H9 (cell line): ENCODE data around the gene PRR36. TPM values are rescaled to one million over a fixed set of nuclear protein-coding genes. Genes with fewer than 3 reads are reported as not detected.

ENCODE experiments used
- DNase-seq: peaks from one replicate; pipeline ENCODE4 v3.0.0-alpha.2; 2017
- H2AFZ ChIP-seq: one replicate; pipeline ENCODE4 v1.6.1; 2013; ENCODE audit warnings: mild to moderate bottlenecking, low read length, control low read depth, moderate library complexity
- H2AK5ac ChIP-seq: 2 replicates; pipeline ENCODE4 v1.6.1; 2013; ENCODE audit warnings: low read length, control low read depth, mixed read lengths; ENCODE audit not compliant: insufficient read length
- H2BK120ac ChIP-seq: one replicate; pipeline ENCODE4 v1.6.1; 2013; ENCODE audit warnings: low read depth, mild to moderate bottlenecking, low read length, control low read depth, inconsistent platforms; ENCODE audit not compliant: poor library complexity, severe bottlenecking
- H2BK12ac ChIP-seq: 2 replicates; pipeline ENCODE4 v1.6.1; 2013; ENCODE audit warnings: low read length, control low read depth, mixed read lengths, low read depth; ENCODE audit not compliant: insufficient read length
- H2BK15ac ChIP-seq: 2 replicates; pipeline ENCODE4 v1.6.1; 2013; ENCODE audit warnings: low read depth, low read length, control low read depth
- H2BK20ac ChIP-seq: one replicate; pipeline ENCODE4 v1.6.1; 2013; ENCODE audit warnings: low read depth, mild to moderate bottlenecking, low read length, control low read depth, inconsistent platforms; ENCODE audit not compliant: poor library complexity, severe bottlenecking
- H2BK5ac ChIP-seq: 2 replicates; pipeline ENCODE4 v1.6.1; 2013; ENCODE audit warnings: low read length, control low read depth, mixed read lengths; ENCODE audit not compliant: insufficient read length
- H3K14ac ChIP-seq: 2 replicates; pipeline ENCODE4 v1.6.1; 2013; ENCODE audit warnings: low read length, control low read depth; ENCODE audit not compliant: insufficient read depth
- H3K18ac ChIP-seq: 2 replicates; pipeline ENCODE4 v1.6.1; 2013; ENCODE audit warnings: low read depth, mild to moderate bottlenecking, mixed read lengths, low read length, control low read depth; ENCODE audit not compliant: insufficient read length
- H3K23ac ChIP-seq: 2 replicates; pipeline ENCODE4 v1.6.1; 2013; ENCODE audit warnings: low read length, control low read depth, mixed read lengths, low read depth; ENCODE audit not compliant: insufficient read length
- H3K23me2 ChIP-seq: 2 replicates; pipeline ENCODE4 v1.6.1; 2013; ENCODE audit warnings: low read depth, mild to moderate bottlenecking, mixed read lengths, low read length, control low read depth; ENCODE audit not compliant: insufficient read length, poor library complexity, severe bottlenecking
- H3K27ac ChIP-seq: 2 replicates; pipeline ENCODE4 v1.5.1; 2013; ENCODE audit warnings: low read length, control low read depth, mixed read lengths, low read depth; ENCODE audit not compliant: insufficient read length
- H3K27me3 ChIP-seq: 2 replicates; pipeline ENCODE4 v1.6.1; 2013; ENCODE audit warnings: low read length, control low read depth, inconsistent platforms; ENCODE audit not compliant: insufficient read depth
- H3K4ac ChIP-seq: 2 replicates; pipeline ENCODE4 v1.6.1; 2013; ENCODE audit warnings: low read depth, mild to moderate bottlenecking, control low read depth, inconsistent platforms, low read length, moderate library complexity
- H3K4me1 ChIP-seq: 2 replicates; pipeline ENCODE4 v1.6.1; 2013; ENCODE audit warnings: low read length, control low read depth, inconsistent platforms; ENCODE audit not compliant: insufficient read depth
- H3K4me2 ChIP-seq: 2 replicates; pipeline ENCODE4 v1.6.1; 2013; ENCODE audit warnings: low read length, control low read depth, mixed read lengths; ENCODE audit not compliant: insufficient read length, insufficient read depth
- H3K56ac ChIP-seq: 2 replicates; pipeline ENCODE4 v1.6.1; 2013; ENCODE audit warnings: low read depth, mild to moderate bottlenecking, mixed read lengths, low read length, control low read depth; ENCODE audit not compliant: insufficient read length
- H3K79me1 ChIP-seq: 2 replicates; pipeline ENCODE4 v1.6.1; 2013; ENCODE audit warnings: low read depth, mild to moderate bottlenecking, moderate library complexity, low read length, control low read depth, inconsistent platforms; ENCODE audit not compliant: insufficient read depth, poor library complexity, severe bottlenecking
- H3K79me2 ChIP-seq: 2 replicates; pipeline ENCODE4 v1.6.1; 2013; ENCODE audit warnings: low read length, control low read depth, inconsistent platforms; ENCODE audit not compliant: insufficient read depth
- H3K9ac ChIP-seq: 2 replicates; pipeline ENCODE4 v1.6.1; 2013; ENCODE audit warnings: low read length, control low read depth, mixed read lengths; ENCODE audit not compliant: insufficient read length; ENCODE audit errors: extremely low read depth
- H3K9me3 ChIP-seq: one replicate; pipeline ENCODE4 v1.6.1; 2013; ENCODE audit warnings: low read depth, low read length, inconsistent platforms; ENCODE audit not compliant: control insufficient read depth
- H3T11ph ChIP-seq: one replicate; pipeline ENCODE4 v1.6.1; 2013; ENCODE audit warnings: mild to moderate bottlenecking, low read length, control low read depth, inconsistent platforms
- H4K20me1 ChIP-seq: one replicate; pipeline ENCODE4 v1.6.1; 2013; ENCODE audit not compliant: control insufficient read depth, insufficient read length, insufficient read depth
- H4K5ac ChIP-seq: 2 replicates; pipeline ENCODE4 v1.6.1; 2013; ENCODE audit warnings: low read depth, mild to moderate bottlenecking, mixed read lengths, low read length, control low read depth; ENCODE audit not compliant: insufficient read length
- H4K8ac ChIP-seq: replicated peaks from 2 replicates; pipeline ENCODE4 v1.6.1; 2013; ENCODE audit warnings: low read length, control low read depth, mixed read lengths, low read depth; ENCODE audit not compliant: insufficient read length
- H4K91ac ChIP-seq: 2 replicates; pipeline ENCODE4 v1.6.1; 2013; ENCODE audit warnings: low read depth, mild to moderate bottlenecking, moderate library complexity, mixed read lengths, low read length, control low read depth; ENCODE audit not compliant: insufficient read length
- H3K27ac Mint-ChIP-seq, 3 experiments: 2 replicates in 2 of 3; 3 replicates in 1 of 3; pipeline ENCODE4 v1.8.0; 2020 to 2021; ENCODE audit warnings: mixed read lengths in 3 of 3, mild to moderate bottlenecking in 1 of 3, moderate library complexity in 1 of 3
- H3K27me3 Mint-ChIP-seq: 2 replicates; pipeline ENCODE4 v1.8.0; 2021; ENCODE audit warnings: low read depth, mild to moderate bottlenecking, moderate library complexity, mixed read lengths
- H3K36me3 Mint-ChIP-seq, 3 experiments: 2 replicates in 2 of 3; 3 replicates in 1 of 3; pipeline ENCODE4 v1.8.0; 2020 to 2021; ENCODE audit warnings: low read depth in 3 of 3, mixed read lengths in 3 of 3; ENCODE audit not compliant: insufficient read depth in 1 of 3
- H3K4me1 Mint-ChIP-seq, 2 experiments: 2 replicates each; pipeline ENCODE4 v1.8.0; 2020; ENCODE audit warnings: mixed read lengths in 2 of 2
- H3K4me3 Mint-ChIP-seq, 2 experiments: 2 replicates in 1 of 2; 3 replicates in 1 of 2; pipeline ENCODE4 v1.8.0; 2020 to 2021; ENCODE audit warnings: mild to moderate bottlenecking in 2 of 2, mixed read lengths in 2 of 2, moderate library complexity in 1 of 2
- H3K9me3 Mint-ChIP-seq, 2 experiments: 2 replicates in 1 of 2; 3 replicates in 1 of 2; pipeline ENCODE4 v1.8.0; 2020; ENCODE audit warnings: mild to moderate bottlenecking in 2 of 2, mixed read lengths in 2 of 2, moderate library complexity in 1 of 2
- CTCF ChIP-seq: fragments of 200-600 bp; sonication (generic); conservative IDR thresholded peaks from 3 replicates; pipeline ENCODE4 v1.8.0; 2021; ENCODE audit warnings: antibody characterized with exemption, mild to moderate bottlenecking
- WGBS: extraction: QIAGEN DNeasy Blood & Tissue Kit; methylation state at CpG from one replicate; pipeline ENCODE4 v1.1.7; 2013; ENCODE audit warnings: missing lambda C conversion rate, low lambda C conversion rate, mixed read lengths; ENCODE audit not compliant: insufficient read length; ENCODE audit errors: extremely low coverage; 5-methylcytosine and 5-hydroxymethylcytosine counted together
- total RNA-seq: library from RNA; stranded (reverse); gene quantifications from 2 replicates; pipeline ENCODE4 v1.2.1, GENCODE V29; 2021

PRR36 gene
- total RNA-seq, 1 experiment from 2014 or later, result 20.4 TPM

GRCh38 chr19:7901337-7901736 is 27.1 kb upstream of the PRR36 start:
- Histone ChIP-seq H3K23ac (no peak overlapping the region), H2BK20ac (no peak overlapping the region), H3K27ac (no peak overlapping the region), H3K4me2 (no peak overlapping the region), H3K4me1 (0 out of 2 replicates have a peak, but pooled peaks cover 4% of the 10 kb centered on the region), H3K18ac (no peak overlapping the region), H4K5ac (no peak overlapping the region), H3K4ac (no peak overlapping the region), H4K91ac (no peak overlapping the region), H2BK120ac (no peak overlapping the region), H3K9me3 (no peaks in the 10 kb centered on the region), H3K9ac (no peak overlapping the region), H4K20me1 (no peaks in the 10 kb centered on the region), H2BK15ac (no peak overlapping the region), H3T11ph (no peak overlapping the region), H3K79me1 (no peaks in the 10 kb centered on the region), H2BK5ac (no peak overlapping the region), H4K8ac (no peak overlapping the region), H2BK12ac (no peak overlapping the region), H3K56ac (no peak overlapping the region), H2AFZ (no peak overlapping the region), H2AK5ac (no peak overlapping the region), H3K14ac (no peak overlapping the region), H3K23me2 (peaks cover 16% of the 10 kb centered on the region), H3K79me2 (peaks cover 6% of the 10 kb centered on the region; the same call in 1 of the 2 replicates), H3K27me3 (no peaks in the 10 kb centered on the region)
- no peak overlapping the region for H3K4me3 Mint-ChIP-seq
- no peak for DNase-seq
- WGBS, result no CpG with 5 or more reads among the region's 7 CpGs
- peaks cover 3% of the 10 kb centered on the region; the same call in 1 of the 2 replicates for H3K27me3 Mint-ChIP-seq
- no peak for TF ChIP-seq CTCF
- H3K36me3 Mint-ChIP-seq, result peaks cover 13 to 29% (median 20%) of the 10 kb centered on the region in 3 experiments
- no peaks in the 10 kb centered on the region; a peak in 3 of 5 replicates for H3K9me3 Mint-ChIP-seq
- H3K27ac Mint-ChIP-seq, result no peak overlapping the region
- H3K4me1 Mint-ChIP-seq, result peaks cover 15 to 24% of the 10 kb centered on the region in 2 experiments
